GM21423 (cell line): ENCODE results near the gene SOD2.
"Not testable (repeated sequence)": the region's sequence is repeated elsewhere in the genome, so short reads cannot be mapped to it uniquely, and the experiment has no call there.

Experiments used
- ATAC-seq: cut with Tn5 transposase; IDR thresholded peaks from one replicate; pipeline ENCODE4 v1.9.1; 2021; ENCODE audit warnings: mild to moderate bottlenecking, moderate library complexity; ENCODE audit not compliant: unreplicated experiment

Gene SOD2

DNA sequence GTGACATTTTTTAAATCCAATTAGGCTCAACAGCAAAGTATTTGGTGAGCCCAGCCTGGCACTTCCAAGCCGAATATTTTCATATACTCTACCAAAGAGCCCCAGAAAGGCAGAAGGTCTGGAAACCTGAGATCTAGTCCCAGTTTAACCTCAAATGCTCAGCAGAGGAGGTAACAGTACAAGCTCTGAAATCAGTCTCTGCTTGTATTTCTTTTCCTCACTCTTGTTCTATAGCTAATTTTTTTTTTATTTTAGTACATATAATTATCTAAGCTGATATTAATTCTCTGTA lies 9.1 kb downstream of the SOD2 start:
- ATAC-seq = no peak

DNA sequence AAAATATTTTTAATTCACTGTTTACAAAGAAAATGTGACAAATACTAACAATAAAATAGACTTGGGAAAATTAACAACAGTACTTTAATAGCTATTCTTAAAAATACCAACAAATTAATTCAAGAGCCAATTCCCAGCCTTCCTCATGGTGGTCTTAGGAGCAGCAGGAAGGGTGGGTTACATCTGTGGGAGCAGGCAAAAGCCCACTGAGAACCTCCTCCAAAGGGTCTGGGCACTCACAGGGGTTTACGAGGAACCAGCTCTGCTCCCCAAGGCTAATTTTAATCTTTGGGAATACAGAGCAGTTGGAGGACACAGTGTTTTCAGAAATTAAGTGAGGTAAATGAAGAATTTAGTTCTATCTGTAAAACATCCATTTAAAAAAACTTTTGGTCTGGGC lies 10.2 kb downstream of the SOD2 start:
- no peak for ATAC-seq

DNA sequence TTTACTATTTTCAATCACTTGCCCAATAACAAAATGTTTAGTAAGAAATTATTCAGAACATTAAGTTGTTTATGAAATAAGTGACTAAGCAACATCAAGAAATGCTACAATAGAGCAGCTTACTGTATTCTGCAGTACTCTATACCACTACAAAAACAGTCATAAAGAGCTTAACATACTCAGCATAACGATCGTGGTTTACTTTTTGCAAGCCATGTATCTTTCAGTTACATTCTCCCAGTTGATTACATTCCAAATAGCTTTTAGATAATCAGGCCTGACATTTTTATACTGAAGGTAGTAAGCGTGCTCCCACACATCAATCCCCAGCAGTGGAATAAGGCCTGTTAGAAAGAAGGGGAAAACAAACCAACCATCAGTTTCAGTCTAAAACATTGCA lies 10.7 kb downstream of the SOD2 start:
- ATAC-seq = no peak

DNA sequence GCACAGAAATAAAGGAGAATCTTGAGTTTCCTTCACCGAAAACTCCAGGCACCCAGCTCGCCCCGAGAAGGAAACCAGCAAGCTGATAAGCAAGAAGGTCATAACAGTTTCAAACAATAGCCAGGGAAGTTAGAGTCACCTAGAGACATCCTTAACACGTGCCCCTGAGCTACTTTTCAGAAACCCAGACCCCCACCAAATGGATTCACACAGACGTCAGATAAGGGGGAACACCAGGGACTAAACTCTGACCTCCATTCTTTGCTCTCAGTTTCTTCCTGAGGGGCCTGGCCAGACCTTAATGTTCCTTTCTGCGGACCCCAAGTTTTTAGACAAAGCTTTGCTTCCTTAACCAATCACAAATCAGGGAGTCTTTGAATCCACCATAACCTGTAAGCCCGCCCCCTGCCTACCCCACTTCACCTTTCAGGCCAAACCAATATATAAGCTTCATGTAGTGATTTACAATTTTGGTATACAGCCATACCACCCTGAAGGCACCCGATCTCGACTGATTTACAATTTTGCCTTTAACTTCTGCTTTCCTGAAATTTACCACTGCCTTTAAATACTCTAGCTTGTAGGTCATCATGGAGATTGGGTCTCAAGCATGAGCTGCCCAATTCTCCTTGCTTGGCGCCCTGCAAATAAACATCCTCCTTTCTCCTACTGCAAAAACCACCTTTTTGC lies 11.7 kb downstream of the SOD2 start:
- no peak for ATAC-seq

DNA sequence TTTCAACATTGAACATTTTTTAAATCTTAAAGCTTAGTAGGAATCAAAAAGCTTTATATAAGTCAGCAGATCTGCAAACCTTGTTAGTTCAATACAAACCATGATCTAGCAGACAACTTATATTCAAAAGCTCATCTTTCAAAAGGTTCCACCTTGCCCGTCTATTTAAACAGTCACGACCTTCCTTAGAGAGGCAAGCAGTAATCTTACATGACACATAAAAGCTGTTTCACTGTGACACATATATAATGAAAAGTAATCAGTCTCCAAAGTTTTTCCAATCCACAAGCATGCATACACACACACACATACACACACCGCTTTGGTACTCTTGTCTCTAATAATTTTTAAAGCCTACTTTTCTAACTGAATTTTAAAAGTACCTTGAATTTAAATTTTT lies 12.9 kb downstream of the SOD2 start:
- no peak for ATAC-seq

DNA sequence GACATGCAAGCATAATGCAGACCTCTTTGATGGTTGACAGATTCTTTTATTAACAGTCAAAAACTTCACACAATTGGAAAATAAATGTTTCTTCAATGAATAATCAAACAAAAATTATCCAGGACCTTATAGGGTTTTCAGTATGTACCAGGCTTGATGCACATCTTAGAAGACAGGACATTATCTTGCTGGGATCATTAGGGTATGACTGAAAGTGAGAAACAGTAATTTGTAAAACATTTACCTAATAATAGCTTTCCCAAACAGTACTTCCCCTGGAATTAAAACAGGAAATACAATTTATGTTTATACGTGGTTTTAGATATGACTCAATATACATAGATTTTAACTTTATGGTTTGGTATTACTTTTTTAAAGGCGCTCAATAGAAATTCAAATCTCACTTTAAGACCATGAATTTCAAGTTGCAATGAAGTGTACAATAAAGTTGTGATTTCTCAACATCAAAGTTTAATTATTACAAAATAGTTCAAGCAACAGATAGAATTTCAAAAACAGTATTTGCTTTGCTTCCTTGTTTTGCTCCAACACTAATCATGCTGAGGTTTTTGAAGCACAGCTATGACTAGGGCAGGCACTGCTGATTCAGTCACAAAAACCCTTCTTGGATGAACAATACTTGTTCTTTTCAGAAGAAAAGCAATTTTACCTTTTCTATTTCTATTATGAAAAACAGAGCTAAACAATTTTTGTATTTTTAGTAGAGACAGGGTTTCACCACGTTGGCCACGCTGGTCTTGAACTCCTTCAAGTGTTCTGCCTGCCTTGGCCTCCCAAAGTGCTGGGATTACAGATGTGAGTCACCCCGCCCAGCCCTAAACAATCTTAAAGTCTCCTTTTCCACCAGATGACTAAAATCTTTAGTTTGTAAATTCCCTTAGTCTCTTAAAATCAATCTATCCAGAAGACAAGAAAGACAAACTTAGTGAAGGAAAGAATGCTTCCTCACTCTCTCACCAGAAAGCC lies 13.7 kb downstream of the SOD2 start:
- ATAC-seq = no peak

DNA sequence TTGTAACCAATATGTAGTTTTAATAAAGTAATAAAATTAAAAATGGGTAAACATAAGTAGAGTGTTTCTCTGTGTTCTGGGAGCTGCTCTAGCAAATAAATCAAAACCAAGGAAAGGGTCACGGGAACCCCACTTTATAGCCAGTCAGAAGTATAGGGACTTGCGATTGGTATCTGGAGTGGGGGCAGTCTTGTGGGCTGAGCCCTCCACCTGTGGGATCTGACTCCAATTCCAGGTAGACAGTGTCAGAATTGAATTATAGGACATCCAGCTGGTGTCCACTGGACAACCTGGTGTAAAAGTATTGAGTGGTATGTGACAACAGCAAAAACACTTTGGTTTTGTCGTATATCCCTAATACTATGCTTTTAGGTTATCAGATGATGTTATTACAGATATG lies 14.5 kb downstream of the SOD2 start:
- no peak for ATAC-seq

DNA sequence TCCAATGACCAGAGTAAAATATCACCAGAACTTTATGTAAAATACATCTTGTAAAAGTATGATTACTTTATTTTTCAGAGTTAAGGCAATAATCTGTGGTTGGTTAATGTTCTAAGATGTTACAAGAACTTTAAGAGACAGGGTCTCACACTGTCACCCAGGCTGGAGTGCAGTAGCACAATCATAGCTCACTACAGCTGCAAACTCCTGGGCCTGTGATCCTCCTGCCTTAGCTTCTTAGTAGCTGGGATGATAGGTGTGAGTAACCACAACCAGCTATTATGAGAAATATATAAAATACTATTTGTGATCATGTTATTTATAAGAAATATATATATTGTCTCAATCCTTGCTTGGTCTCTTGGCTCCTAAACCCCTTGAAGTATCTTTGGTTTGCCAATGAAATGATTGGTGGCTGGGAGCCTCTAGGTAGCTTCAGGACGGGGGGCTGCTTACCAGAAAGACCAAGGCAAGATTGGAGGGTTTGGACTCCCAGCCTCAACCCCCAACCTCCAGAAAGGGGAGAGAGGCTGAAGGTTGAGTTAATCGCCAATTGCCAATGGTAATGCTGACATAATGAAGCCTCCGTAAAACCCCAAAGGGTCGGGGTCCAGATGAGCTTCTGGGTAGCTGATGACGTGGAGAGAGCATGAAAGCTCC lies 15.4 kb downstream of the SOD2 start:
- no peak for ATAC-seq

DNA sequence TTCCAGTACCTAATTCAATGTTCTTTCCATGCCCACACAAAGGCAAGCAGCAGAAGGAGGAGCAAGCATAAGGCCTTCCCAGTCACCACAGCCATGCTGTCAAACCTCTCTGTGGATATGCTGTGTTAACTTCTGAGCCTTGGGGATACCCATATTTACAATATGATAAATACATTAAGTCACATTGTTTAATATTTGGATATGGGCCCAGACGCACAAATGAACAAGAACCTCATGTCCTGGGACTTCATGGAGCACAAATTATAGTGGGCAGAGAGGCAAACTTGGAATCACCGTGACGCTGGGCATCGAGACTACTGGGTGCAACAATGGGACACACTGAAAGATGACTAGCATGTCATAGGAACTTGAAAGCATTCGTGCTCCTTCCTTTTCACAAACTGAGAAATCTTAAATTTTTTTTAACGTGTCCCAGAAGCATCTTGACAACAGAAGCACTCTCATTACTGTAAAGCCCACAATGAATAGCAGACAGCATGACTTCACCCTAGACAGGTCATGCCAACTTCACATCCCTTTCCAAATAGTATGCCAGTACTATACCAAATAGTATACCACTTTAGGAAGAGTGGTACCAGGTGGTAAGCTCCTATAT lies 16.0 kb downstream of the SOD2 start:
- ATAC-seq = no peak

DNA sequence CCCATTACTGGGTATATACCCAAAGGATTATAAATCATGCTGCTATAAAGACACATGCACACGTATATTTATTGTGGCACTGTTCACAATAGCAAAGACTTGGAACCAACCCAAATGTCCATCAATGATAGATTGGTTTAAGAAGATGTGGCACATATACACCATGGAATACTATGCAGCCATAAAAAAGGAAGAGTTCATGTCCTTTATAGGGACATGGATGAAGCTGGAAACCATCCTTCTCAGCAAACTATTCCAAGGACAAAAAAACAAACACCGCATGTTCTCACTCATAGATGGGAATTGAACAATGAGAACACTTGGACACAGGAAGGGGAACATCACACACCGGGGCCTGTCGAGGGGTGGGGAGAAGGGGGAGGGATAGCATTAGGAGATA lies 16.8 kb downstream of the SOD2 start:
- not testable (repeated sequence) for ATAC-seq

DNA sequence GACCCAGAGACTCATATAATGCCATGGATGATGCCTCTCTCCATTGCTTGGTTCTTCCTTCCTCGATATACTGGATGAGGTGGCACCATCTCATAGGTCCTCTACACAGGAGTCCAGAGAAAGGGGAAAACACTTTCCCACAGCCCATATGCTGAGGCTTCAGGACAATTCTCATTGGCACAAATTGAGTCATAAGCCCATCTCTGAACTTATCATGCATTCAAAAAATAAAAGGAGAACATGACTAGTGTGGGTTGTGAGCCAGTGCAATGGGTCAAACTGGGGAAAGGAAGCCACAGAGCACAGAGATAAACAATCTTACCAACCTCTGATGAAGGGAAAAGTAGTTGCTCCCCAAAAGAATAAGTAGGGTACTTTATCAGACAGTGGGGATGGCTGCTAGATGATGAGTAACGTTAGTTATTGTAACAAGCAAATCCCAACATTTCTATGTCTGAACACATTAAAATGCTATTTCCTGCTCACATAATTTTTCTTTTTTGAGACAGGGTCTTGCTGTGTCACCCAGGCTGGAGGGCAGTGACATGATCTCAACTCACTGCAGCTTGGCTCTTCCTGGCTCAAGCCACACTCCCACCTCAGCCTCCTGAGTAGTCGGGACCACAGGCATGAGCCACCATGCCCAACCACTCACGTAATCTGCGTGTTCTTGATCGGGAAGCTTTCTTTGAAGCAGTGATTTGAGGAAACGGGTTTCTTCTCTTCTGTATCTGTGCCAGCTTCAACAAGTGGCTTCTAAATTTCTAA lies 27.0 kb downstream of the SOD2 start:
- ATAC-seq = no peak

DNA sequence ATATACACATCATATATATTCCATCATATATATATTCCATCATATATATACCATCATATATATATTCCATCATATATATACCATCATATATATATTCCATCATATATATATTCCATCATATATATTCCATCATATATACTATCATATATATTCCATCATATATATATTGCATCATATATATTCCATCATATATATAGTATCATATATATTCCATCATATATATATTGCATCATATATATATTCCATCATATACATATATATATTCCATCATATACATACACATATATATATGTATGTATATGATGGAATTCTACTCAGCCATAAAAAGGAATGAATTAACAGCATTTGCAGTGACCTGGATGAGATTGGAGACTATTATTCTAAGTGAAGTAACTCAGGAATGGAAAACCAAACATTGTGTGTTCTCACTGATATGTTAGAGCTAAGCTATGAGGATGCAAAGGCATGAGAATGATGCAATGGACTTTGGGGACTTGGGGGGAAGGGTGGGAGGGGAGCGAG lies 29.6 kb downstream of the SOD2 start:
- not testable (repeated sequence) for ATAC-seq

DNA sequence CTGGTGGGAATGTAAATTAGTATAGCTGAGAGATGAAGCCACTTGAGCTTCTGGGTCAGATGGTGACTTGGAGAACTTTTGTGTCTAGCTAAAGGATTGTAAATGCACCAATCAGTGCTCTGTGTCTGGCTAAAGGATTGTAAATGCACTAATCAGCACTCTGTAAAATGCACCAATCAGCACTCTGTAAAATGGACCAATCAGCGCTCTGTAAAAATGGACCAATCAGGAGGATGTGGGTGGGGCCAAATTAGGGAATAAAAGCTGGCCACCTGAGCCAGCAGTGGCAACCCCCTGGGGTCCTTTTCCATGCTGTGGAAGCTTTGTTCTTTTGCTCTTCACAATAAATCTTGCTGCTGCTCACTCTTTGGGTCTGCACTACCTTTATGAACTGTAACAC lies 31.1 kb downstream of the SOD2 start:
- ATAC-seq = not testable (repeated sequence)

DNA sequence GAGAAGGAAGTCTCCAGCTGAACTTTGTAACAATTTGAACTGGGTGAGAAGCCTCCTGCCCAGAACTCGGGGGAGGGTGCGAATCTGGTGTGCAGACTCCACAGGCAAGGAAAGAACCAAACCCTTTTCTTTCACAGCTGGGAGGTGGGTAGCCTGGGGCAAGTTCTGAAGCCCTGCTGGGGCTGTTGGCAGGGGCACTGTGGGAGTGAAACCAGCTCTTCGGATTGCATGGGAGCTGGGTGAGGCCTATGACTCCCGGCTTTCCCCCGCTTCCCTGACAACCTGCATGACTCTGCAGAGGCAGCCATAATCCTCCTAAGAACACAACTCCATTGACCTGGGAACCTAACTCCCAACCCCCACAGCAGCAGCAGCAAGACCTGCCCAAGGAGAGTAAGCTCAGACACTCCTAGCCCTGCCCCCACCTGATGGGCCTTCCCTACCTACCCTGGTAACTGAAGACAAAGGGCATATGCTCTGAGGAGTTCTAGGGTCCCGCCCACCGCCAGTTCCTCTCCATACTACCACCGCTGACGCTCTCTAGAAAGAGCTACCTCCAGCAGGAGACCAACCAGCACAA lies 37.5 kb downstream of the SOD2 start:
- ATAC-seq = no peak

DNA sequence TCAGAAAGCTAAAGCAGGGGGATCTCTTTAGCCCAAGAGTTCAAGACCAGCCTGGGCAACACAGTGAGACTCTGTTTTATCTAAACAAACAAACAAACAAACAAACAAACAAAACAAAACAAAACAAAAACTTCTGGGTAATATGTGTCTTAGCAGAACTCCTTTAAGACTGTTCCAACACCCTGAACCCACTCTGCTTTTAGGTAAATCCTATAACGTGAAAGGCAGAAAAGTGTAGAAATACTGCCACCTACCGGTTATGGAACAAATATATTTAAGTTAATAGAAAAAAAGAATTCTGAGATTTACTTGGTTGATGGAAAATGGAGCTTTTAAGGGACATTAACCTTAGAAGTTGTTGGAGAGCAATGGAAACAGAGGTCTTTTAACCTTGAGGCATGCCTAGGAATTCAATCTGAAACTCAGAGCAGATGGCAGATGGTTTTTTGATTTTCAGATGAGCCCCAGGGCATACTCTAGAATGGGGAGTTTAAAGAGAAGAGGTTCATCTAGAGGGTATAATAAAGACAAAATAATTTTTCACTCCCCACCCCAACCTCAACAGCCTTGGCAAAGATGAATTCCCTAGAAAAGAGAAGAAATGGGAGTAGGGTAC lies 38.5 kb downstream of the SOD2 start:
- ATAC-seq = no peak

DNA sequence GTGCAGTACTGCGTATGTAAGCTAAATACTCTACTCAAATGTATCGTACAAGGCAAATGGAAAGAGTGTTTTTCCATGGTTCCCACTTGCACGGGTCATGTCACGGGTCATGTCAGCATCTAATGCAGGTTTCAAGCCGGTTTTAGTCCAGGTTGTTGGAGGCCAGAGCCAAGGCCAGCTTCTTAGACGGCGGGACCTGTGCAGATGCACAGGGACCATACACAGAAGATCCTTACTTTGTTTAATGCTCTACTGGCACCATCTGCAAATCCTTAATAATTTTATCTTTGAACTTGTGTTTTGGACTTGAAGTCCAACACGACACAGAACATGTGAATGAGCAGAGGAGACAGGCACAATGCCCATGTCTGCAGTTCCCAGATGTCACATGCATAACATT lies 42.7 kb downstream of the SOD2 start:
- ATAC-seq = no peak

DNA sequence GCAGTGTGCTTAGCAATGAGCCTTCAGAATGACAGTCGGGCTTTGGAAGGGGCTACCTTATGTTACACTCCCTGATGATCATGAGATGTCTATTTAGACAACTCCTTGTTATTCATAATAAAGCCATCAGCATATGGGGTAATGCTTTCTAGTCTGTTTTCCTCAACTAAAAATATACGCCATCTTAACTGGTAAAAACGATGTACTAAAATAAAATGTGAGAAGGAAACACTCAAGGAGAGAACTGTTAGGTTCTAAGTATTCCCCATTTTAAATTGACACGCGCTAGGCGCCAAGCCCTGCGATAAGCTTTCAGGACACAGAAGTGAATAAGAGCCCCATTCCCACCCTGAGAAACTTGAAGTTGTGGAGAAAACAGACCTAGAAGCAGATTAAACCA lies 43.6 kb downstream of the SOD2 start:
- no peak for ATAC-seq

DNA sequence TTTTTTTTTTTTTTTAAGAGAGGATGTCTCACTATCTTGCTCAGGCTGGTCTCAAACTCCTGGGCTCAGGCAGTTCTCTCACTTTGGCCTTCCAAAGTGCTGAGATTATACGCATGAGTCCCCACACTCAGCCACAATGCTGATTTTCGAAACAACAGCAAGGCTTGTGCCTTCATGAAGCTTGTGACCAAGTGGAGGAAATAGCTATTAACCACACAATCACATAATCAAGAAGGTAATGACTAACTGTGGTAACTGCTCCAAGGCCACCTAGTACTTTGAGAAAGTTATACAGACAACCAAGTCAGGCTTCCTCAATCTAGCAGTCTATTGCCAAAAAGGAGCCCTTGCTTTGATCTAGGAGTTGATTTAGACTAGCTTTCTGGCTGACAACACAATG lies 46.3 kb downstream of the SOD2 start:
- peak; percentile 98 for ATAC-seq

DNA sequence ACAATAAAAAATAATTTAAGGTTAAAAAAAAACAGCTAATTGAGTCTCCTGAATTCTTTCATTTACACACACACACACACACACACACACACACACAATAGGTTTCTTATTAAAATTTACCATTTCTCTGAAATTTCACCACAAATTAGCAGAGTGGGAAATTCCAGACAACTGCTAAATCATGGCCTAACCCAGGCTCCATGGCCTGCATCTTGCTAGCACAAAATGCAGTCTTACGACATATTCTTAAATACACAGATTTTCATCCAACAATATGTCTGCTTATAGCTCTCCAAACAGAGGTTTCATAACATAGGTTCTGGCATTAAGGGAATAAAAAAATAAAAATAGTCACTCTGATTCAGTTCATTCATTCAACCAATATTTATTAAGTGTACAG lies 46.9 kb downstream of the SOD2 start:
- ATAC-seq = no peak

DNA sequence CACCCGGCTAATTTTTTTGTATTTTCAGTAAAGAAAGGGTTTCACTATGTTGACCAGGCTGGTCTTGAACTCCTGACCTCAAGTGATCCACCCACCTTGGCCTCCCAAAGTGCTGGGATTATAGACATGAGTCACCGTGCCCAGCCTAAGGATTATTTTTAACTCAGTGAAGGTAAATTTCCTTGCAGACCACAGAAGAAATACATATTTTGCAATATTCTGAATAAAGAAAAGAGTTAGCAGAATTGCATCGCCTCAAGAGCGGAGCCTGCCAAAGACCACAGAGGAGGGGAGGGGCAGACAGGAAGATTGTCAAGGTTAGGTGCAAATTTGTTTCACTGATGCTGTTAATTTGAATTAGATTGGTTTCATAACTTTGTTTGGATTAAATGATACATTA lies 47.4 kb downstream of the SOD2 start:
- no peak for ATAC-seq
